AG08396 (cell line): ENCODE measurements around the gene PNLIP.

Experiments
- DNase-seq: peaks from one replicate; pipeline ENCODE4 v3.0.0; 2012; ENCODE audit warnings: low spot score, mixed read lengths

PNLIP gene

GRCh38 chr10:116587878-116588591 is 42.3 kb downstream of the PNLIP start:
- DNase-seq, result no peak

GRCh38 chr10:116588995-116589394 is 43.3 kb downstream of the PNLIP start:
- DNase-seq, result no peak

GRCh38 chr10:116589926-116590325 is 44.2 kb downstream of the PNLIP start:
- no peak for DNase-seq

GRCh38 chr10:116590590-116591444 is 45.1 kb downstream of the PNLIP start, which contains the start of gene PNLIPRP1:
PNLIPRP1 (plus strand) TSS chr10:116590959; CDS start chr10:116591130, 171 bp downstream.
- DNase-seq, result no peak

GRCh38 chr10:116593139-116593740 is 47.5 kb downstream of the PNLIP start:
- no peak for DNase-seq

- DNase-seq, result no peak
Observed at GRCh38 chr10:116594525-116595035, 48.8 kb downstream of the PNLIP start.

- no peak for DNase-seq
Observed at GRCh38 chr10:116596062-116596461, 50.3 kb downstream of the PNLIP start.

GRCh38 chr10:116597543-116597942 is 51.8 kb downstream of the PNLIP start:
- no peak for DNase-seq

GRCh38 chr10:116598329-116598728 is 52.6 kb downstream of the PNLIP start:
- no peak for DNase-seq

GRCh38 chr10:116599991-116600390 is 54.3 kb downstream of the PNLIP start:
- no peak for DNase-seq

- DNase-seq, result no peak
Observed at GRCh38 chr10:116602648-116603400, 57.1 kb downstream of the PNLIP start.

- DNase-seq, result no peak
Observed at GRCh38 chr10:116606061-116606483, 60.3 kb downstream of the PNLIP start.

- DNase-seq, result no peak
Observed at GRCh38 chr10:116607336-116607735, 61.6 kb downstream of the PNLIP start.

GRCh38 chr10:116608686-116609594 is 63.2 kb downstream of the PNLIP start:
- no peak for DNase-seq

GRCh38 chr10:116610443-116611152 is 64.9 kb downstream of the PNLIP start:
- DNase-seq, result no peak

- DNase-seq, result no peak
Observed at GRCh38 chr10:116611153-116611545, 65.4 kb downstream of the PNLIP start.

GRCh38 chr10:116612107-116612769 is 66.5 kb downstream of the PNLIP start:
- DNase-seq, result no peak

GRCh38 chr10:116613471-116613870 is 67.7 kb downstream of the PNLIP start:
- DNase-seq, result no peak

GRCh38 chr10:116614796-116615195 is 69.1 kb downstream of the PNLIP start:
- no peak for DNase-seq
